ENCODE measurements around the gene TOR1AIP1.
"Not testable (repeated sequence)": the region's sequence is repeated elsewhere in the genome, so short reads cannot be mapped to it uniquely, and the experiment has no call there.

TOR1AIP1 gene

DNA sequence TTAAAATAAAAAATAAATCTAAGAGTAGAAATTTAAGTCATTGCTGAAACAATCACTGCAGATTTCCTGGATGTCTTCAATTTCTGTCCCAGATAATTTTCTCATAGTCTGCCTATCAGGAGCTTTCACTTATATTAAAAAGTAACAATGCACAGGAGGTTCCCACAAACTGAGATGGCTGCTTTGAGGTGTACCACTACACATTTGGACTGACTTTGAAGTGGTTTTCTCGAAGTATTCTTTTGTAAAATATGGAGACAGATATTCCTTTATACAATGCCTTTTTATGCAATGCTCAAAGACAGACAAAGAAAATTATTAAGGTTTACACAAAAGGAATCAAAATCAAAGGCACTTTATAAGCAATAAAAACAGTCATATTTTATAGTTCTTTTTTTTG is 29.0 kb upstream of the TOR1AIP1 start:
- H3K27ac ChIP-seq (ENCODE audit: low read length) = no peak overlapping the region

DNA sequence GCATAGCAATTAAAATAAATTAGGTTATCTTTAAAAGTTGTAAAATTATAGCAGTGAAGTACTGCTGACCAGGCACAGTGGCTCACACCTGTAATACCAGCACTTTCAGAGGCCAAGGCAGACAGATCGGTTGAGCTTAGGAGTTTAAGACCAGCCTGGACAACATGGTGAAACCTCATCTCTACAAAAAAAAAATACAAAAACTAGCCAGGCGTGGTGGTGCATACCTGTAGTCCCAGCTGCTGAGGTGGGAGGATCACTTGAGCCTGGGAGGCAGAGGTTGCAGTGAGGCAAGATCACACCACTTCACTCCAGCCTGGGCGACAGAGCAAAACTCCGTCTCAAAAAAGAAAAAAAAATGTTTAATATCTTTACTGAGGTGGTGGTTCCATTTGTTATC is 26.3 kb upstream of the TOR1AIP1 start:
- H4K20me1 ChIP-seq (ENCODE audit: insufficient read depth, low read length); H3K79me2 ChIP-seq (ENCODE audit: insufficient read depth, low read length); H2AFZ ChIP-seq (ENCODE audit: low read depth, low read length); H3K4me3 ChIP-seq (ENCODE audit: low read depth in 1 of 2, low read length in 2 of 2); ATAC-seq (ENCODE audit: insufficient read depth, low read depth); H3K4me1 ChIP-seq (ENCODE audit: insufficient read depth, low read length); H3K9ac ChIP-seq (ENCODE audit: low read depth, low read length); DNase-seq; H3K27me3 ChIP-seq (ENCODE audit: insufficient read depth, low read length, poor library complexity); H3K9me3 ChIP-seq (ENCODE audit: insufficient read depth, low read length, severe bottlenecking); H3K4me2 ChIP-seq (ENCODE audit: insufficient read depth, low read length); H3K27ac ChIP-seq (ENCODE audit: low read length): not testable (repeated sequence)
- peaks cover 39% of the 10 kb centered on the region for H3K36me3 ChIP-seq (ENCODE audit: insufficient read depth, low read length)

More for the DNA sequence above, 29.0 kb upstream of the TOR1AIP1 start:
- H3K79me2 ChIP-seq (ENCODE audit: insufficient read depth, low read length) = no peaks in the 10 kb centered on the region
- no peaks in the 10 kb centered on the region for H3K4me1 ChIP-seq (ENCODE audit: insufficient read depth, low read length)
- no peak for DNase-seq
- peak; percentile 58 for ATAC-seq (ENCODE audit: insufficient read depth, low read depth)
- no peaks in the 10 kb centered on the region for H4K20me1 ChIP-seq (ENCODE audit: insufficient read depth, low read length)
- no peak overlapping the region for H3K9ac ChIP-seq (ENCODE audit: low read depth, low read length)
- no peak overlapping the region for H2AFZ ChIP-seq (ENCODE audit: low read depth, low read length)
- H3K27me3 ChIP-seq (ENCODE audit: insufficient read depth, low read length, poor library complexity) = no peaks in the 10 kb centered on the region
- TF ChIP-seq, protein P1, sequence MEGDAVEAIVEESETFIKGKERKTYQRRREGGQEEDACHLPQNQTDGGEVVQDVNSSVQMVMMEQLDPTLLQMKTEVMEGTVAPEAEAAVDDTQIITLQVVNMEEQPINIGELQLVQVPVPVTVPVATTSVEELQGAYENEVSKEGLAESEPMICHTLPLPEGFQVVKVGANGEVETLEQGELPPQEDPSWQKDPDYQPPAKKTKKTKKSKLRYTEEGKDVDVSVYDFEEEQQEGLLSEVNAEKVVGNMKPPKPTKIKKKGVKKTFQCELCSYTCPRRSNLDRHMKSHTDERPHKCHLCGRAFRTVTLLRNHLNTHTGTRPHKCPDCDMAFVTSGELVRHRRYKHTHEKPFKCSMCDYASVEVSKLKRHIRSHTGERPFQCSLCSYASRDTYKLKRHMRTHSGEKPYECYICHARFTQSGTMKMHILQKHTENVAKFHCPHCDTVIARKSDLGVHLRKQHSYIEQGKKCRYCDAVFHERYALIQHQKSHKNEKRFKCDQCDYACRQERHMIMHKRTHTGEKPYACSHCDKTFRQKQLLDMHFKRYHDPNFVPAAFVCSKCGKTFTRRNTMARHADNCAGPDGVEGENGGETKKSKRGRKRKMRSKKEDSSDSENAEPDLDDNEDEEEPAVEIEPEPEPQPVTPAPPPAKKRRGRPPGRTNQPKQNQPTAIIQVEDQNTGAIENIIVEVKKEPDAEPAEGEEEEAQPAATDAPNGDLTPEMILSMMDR (IDR thresholded peaks at IDR 0.05; ENCODE audit: borderline replicate concordance, extremely low read depth, low read length, poor library complexity, severe bottlenecking) = no peak
- no peak for TF ChIP-seq EZH2 (IDR thresholded peaks at IDR 0.05; ENCODE audit: borderline replicate concordance, low read depth, low read length, severe bottlenecking)
- H3K9me3 ChIP-seq (ENCODE audit: insufficient read depth, low read length, severe bottlenecking) = no peaks in the 10 kb centered on the region
- H3K4me2 ChIP-seq (ENCODE audit: insufficient read depth, low read length) = no peak overlapping the region
- no peak overlapping the region for H3K4me3 ChIP-seq (ENCODE audit: low read depth in 1 of 2, low read length in 2 of 2)
- peaks cover 49% of the 10 kb centered on the region for H3K36me3 ChIP-seq (ENCODE audit: insufficient read depth, low read length)

DNA sequence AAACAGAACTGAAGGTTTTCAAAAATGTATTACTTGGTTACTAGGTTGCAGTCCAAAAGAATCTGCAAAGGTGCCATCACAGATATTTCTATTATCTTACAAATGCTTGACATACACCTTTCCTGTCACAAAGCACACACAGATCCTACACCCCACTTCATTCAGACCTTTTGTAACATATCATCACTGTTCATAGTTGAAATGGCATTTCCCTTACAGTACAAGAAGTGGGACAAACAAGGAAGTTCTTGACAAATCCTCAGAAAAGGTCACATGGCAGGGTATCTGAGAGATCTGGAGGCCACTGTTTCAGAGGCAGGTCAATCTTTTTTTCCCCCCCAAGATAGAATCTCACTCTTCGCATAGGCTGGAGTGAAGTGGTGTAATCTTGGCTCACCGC is 25.8 kb upstream of the TOR1AIP1 start:
- DNase-seq (no peak), ATAC-seq (ENCODE audit: insufficient read depth, low read depth) (no peak)
- Histone ChIP-seq H3K79me2 (ENCODE audit: insufficient read depth, low read length) (no peaks in the 10 kb centered on the region), H4K20me1 (ENCODE audit: insufficient read depth, low read length) (no peaks in the 10 kb centered on the region), H3K4me1 (ENCODE audit: insufficient read depth, low read length) (no peaks in the 10 kb centered on the region), H3K27ac (ENCODE audit: low read length) (no peak overlapping the region), H3K36me3 (ENCODE audit: insufficient read depth, low read length) (peaks cover 39% of the 10 kb centered on the region; the same call in 1 of the 2 replicates), H2AFZ (ENCODE audit: low read depth, low read length) (no peak overlapping the region), H3K9ac (ENCODE audit: low read depth, low read length) (no peak overlapping the region), H3K27me3 (ENCODE audit: insufficient read depth, low read length, poor library complexity) (no peaks in the 10 kb centered on the region), H3K4me2 (ENCODE audit: insufficient read depth, low read length) (no peak overlapping the region), H3K4me3 (ENCODE audit: low read depth in 1 of 2, low read length in 2 of 2) (no peak overlapping the region), H3K9me3 (ENCODE audit: insufficient read depth, low read length, severe bottlenecking) (no peaks in the 10 kb centered on the region)
- TF ChIP-seq EZH2 (IDR thresholded peaks at IDR 0.05; ENCODE audit: borderline replicate concordance, low read depth, low read length, severe bottlenecking) = no peak
- TF ChIP-seq, protein P1 (IDR thresholded peaks at IDR 0.05; ENCODE audit: borderline replicate concordance, extremely low read depth, low read length, poor library complexity, severe bottlenecking) = no peak

DNA sequence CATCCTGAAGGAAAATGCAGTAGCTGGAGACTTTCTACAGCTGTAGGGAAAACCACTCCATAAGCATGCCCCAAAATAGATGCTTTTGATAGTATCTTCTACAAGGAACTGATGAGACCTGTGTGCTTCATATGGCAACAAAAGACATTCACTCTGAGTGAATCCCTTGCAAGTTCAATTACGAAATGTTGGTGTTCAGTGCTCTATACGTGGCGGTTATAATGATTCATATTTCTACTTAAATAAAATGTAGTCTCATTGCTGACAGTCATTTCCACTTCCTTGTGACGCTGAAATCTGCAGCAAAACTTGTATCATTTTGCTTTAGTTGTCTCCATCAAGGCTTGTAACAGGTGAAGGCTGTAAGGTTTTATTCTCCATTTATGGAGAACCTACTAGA is 25.1 kb upstream of the TOR1AIP1 start:
- H2AFZ ChIP-seq (ENCODE audit: low read depth, low read length) = no peak overlapping the region
- H3K9me3 ChIP-seq (ENCODE audit: insufficient read depth, low read length, severe bottlenecking) = no peaks in the 10 kb centered on the region
- DNase-seq (no peak), ATAC-seq (ENCODE audit: insufficient read depth, low read depth) (no peak)
- H3K79me2 ChIP-seq (ENCODE audit: insufficient read depth, low read length) = no peaks in the 10 kb centered on the region
- H3K27me3 ChIP-seq (ENCODE audit: insufficient read depth, low read length, poor library complexity) = no peaks in the 10 kb centered on the region
- no peaks in the 10 kb centered on the region for H4K20me1 ChIP-seq (ENCODE audit: insufficient read depth, low read length)
- H3K36me3 ChIP-seq (ENCODE audit: insufficient read depth, low read length) = peaks cover 44% of the 10 kb centered on the region; the same call in 1 of the 2 replicates
- no peak overlapping the region for H3K4me3 ChIP-seq (ENCODE audit: low read depth in 1 of 2, low read length in 2 of 2)
- TF ChIP-seq EZH2 (IDR thresholded peaks at IDR 0.05; ENCODE audit: borderline replicate concordance, low read depth, low read length, severe bottlenecking) = no peak
- TF ChIP-seq, protein P1 (IDR thresholded peaks at IDR 0.05; ENCODE audit: borderline replicate concordance, extremely low read depth, low read length, poor library complexity, severe bottlenecking) = no peak
- H3K9ac ChIP-seq (ENCODE audit: low read depth, low read length) = no peak overlapping the region
- H3K4me1 ChIP-seq (ENCODE audit: insufficient read depth, low read length) = no peaks in the 10 kb centered on the region
- H3K4me2 ChIP-seq (ENCODE audit: insufficient read depth, low read length) = no peak overlapping the region
- no peak overlapping the region for H3K27ac ChIP-seq (ENCODE audit: low read length)

Measured in DND-41 (cell line).